K562 (cell line): Measurements from ENCODE around the gene MTMR12. TPM values are rescaled to one million over a fixed set of nuclear protein-coding genes. Genes with fewer than 3 reads are reported as not detected.

Experiments
- ATAC-seq: fragments of 200-7000 bp; cut with Tn5 transposase; 3 replicates; pipeline ENCODE4 v1.9.1; 2020; ENCODE audit warnings: moderate library complexity
- BruUV-seq: library from RNA; stranded (reverse); fragments of 400-500 nt; replicated peaks from 2 replicates; lab custom pipeline; 2021; lab: Mats Ljungman, UMichigan
- CTCF ChIA-PET: fragments of 300-600 bp; formaldehyde crosslinking; extraction: SDS; loops from one replicate; lab custom pipeline; 2021; ENCODE audit warnings: low intra/inter-chr PET ratio; lab: Yijun Ruan, JAX
- POLR2A ChIA-PET: fragments of 300-600, 350-650 bp; sonication (Branson Sonifier 250); formaldehyde crosslinking; extraction: SDS; loops from one replicate; lab custom pipeline; 2021; ENCODE audit warnings: antibody characterized with exemption, inconsistent platforms; lab: Yijun Ruan, JAX
- DNase-seq, 4 experiments: peaks; one replicate each; pipeline versions ENCODE4 v3.0.0 to v3.0.0-alpha.2; 2011 to 2018; ENCODE audit warnings: low spot score in 3 of 4, mixed read lengths in 3 of 4; ENCODE audit errors: extremely low read depth in 1 of 4
- FAIRE-seq: peaks from 2 replicates; lab custom pipeline; 2011; peaks lifted over from hg19 to GRCh38; lab: Jason Lieb, UNC
- H2AFZ ChIP-seq: 2 replicates; pipeline ENCODE4 v1.6.0; 2011; ENCODE audit warnings: low read depth, low read length, control low read depth, inconsistent platforms
- H3K27ac ChIP-seq: fragments of 200-600 bp; 3 replicates; pipeline ENCODE4 v1.8.0; 2011; ENCODE audit warnings: low read depth, mild to moderate bottlenecking, control low read depth, inconsistent platforms, low read length, moderate library complexity, mixed read lengths; ENCODE audit errors: extremely low read depth
- H3K27me3 ChIP-seq, 2 experiments: fragments of 300-600 bp in 1 of 2; 2 replicates in 1 of 2; 3 replicates in 1 of 2; pipeline versions ENCODE4 v1.6.0 to v1.8.0; 2011; ENCODE audit warnings: inconsistent platforms in 2 of 2, low read length in 2 of 2, mild to moderate bottlenecking in 1 of 2, mixed read lengths in 1 of 2, moderate library complexity in 1 of 2; ENCODE audit not compliant: control insufficient read depth in 2 of 2, insufficient read depth in 2 of 2
- H3K36me3 ChIP-seq: fragments of 300-600 bp; 3 replicates; pipeline ENCODE4 v1.8.0; 2011; ENCODE audit warnings: mild to moderate bottlenecking, low read length, inconsistent platforms; ENCODE audit not compliant: control insufficient read depth, insufficient read depth
- H3K4me1 ChIP-seq, 2 experiments: fragments of 200-600 bp in 1 of 2; replicated peaks in 1 of 2; 2 replicates in 1 of 2; 3 replicates in 1 of 2; pipeline versions ENCODE4 v1.5.1 to v1.8.0; 2011; ENCODE audit warnings: inconsistent platforms in 2 of 2, low read length in 2 of 2, mild to moderate bottlenecking in 1 of 2, mixed read lengths in 1 of 2, moderate library complexity in 1 of 2; ENCODE audit not compliant: control insufficient read depth in 2 of 2, insufficient read depth in 2 of 2
- H3K4me2 ChIP-seq: 2 replicates; pipeline ENCODE4 v1.6.1; 2011; ENCODE audit warnings: low read length, control low read depth, inconsistent platforms, mixed read lengths; ENCODE audit not compliant: insufficient read depth
- H3K4me3 ChIP-seq: fragments of 200-600 bp; sonication (generic), shearing (Covaris generic); 2 replicates; pipeline ENCODE4 v1.5.1; 2016; ENCODE audit warnings: control low read depth, inconsistent platforms
- H3K79me2 ChIP-seq: fragments of 200-600 bp; 3 replicates; pipeline ENCODE4 v1.8.0; 2011; ENCODE audit warnings: low read length, inconsistent platforms; ENCODE audit not compliant: control insufficient read depth, insufficient read depth
- H3K9ac ChIP-seq, 2 experiments: 2 replicates each; pipeline versions ENCODE4 v1.6.0 to v1.6.1; 2011; ENCODE audit warnings: low read depth in 2 of 2, low read length in 2 of 2, control low read depth in 1 of 2, inconsistent platforms in 1 of 2, mild to moderate bottlenecking in 1 of 2, mixed read lengths in 1 of 2; ENCODE audit not compliant: insufficient read depth in 1 of 2
- H3K9me1 ChIP-seq: one replicate; pipeline ENCODE4 v1.6.0; 2011; ENCODE audit warnings: inconsistent platforms, mild to moderate bottlenecking, low read length, moderate library complexity; ENCODE audit not compliant: control insufficient read depth, insufficient read depth
- H3K9me3 ChIP-seq: replicated peaks from 2 replicates; pipeline ENCODE4 v1.5.1; 2011; ENCODE audit warnings: low read depth, low read length, inconsistent platforms; ENCODE audit not compliant: control insufficient read depth, insufficient read depth
- H4K20me1 ChIP-seq: replicated peaks from 2 replicates; pipeline ENCODE4 v1.6.1; 2011; ENCODE audit warnings: low read length, inconsistent platforms, mixed read lengths; ENCODE audit not compliant: control insufficient read depth, insufficient read depth
- CBX3 ChIP-seq, 2 experiments: IDR thresholded peaks; 1 replicate in 1 of 2; 2 replicates in 1 of 2; pipeline ENCODE4 v1.6.1; 2012; ENCODE audit warnings: inconsistent platforms in 2 of 2, low read length in 2 of 2, borderline replicate concordance in 1 of 2, control low read depth in 1 of 2
- ERF ChIP-seq: fragments of 450-650 bp; formaldehyde crosslinking; IDR thresholded peaks from 2 replicates; pipeline ENCODE4 v1.4.0; 2020; ENCODE audit warnings: mild to moderate bottlenecking, mixed read lengths
- HDAC6 ChIP-seq: IDR thresholded peaks from 2 replicates; pipeline ENCODE4 v1.6.1; 2012; ENCODE audit warnings: low read depth, mild to moderate bottlenecking, control low read depth, inconsistent platforms, low read length, moderate library complexity
- MED1 ChIP-seq: sonication (generic); formaldehyde crosslinking; IDR thresholded peaks from 2 replicates; pipeline ENCODE4 v1.8.1; 2023; ENCODE audit warnings: missing genetic modification reagents, borderline replicate concordance
- NFXL1 ChIP-seq: fragments of 450-650 bp; formaldehyde crosslinking; IDR thresholded peaks from 2 replicates; pipeline ENCODE4 v1.4.0; 2021; ENCODE audit warnings: mild to moderate bottlenecking
- SMARCC2 ChIP-seq: fragments of 450-650 bp; IDR thresholded peaks from 2 replicates; pipeline ENCODE4 v1.6.1; 2017; ENCODE audit warnings: antibody characterized with exemption, moderate library complexity, mild to moderate bottlenecking, low read depth
- TRIM28 ChIP-seq: fragments of 450-650 bp; IDR thresholded peaks from 2 replicates; pipeline ENCODE4 v1.6.1; 2017
- ZNF76 ChIP-seq: fragments of 250-450 bp; sonication (Bioruptor Pico); IDR thresholded peaks from 2 replicates; pipeline ENCODE4 v1.4.0; 2020; ENCODE audit warnings: mild to moderate bottlenecking, moderate library complexity, borderline replicate concordance
- ZNF77 ChIP-seq: fragments of 250-450 bp; sonication (Bioruptor Pico); IDR thresholded peaks from 2 replicates; pipeline ENCODE4 v1.5.0; 2020
- ZNF780A ChIP-seq: fragments of 250-450 bp; sonication (Bioruptor Pico); IDR thresholded peaks from 2 replicates; pipeline ENCODE4 v1.5.0; 2021; ENCODE audit warnings: mild to moderate bottlenecking
- WGBS: fragments of 100-300 bp; shearing (Covaris generic); methylation state at CpG from one replicate; pipeline ENCODE4 v1.1.6; 2016; ENCODE audit warnings: low coverage, mixed read lengths; ENCODE audit not compliant: insufficient coverage; ENCODE audit errors: missing lambda C conversion rate; 5-methylcytosine and 5-hydroxymethylcytosine counted together
- in situ Hi-C: fragments of 300-500 bp; cut with MboI; formaldehyde crosslinking; loops from 4 replicates; pipeline ENCODE4 v1.15.0; 2018; ENCODE audit warnings: inconsistent platforms, mixed read lengths
- intact Hi-C: fragments of 100-400 bp; cut with micrococcal nuclease; formaldehyde crosslinking; loops from 2 replicates; pipeline ENCODE4 v1.14.2; 2022
- polyA plus RNA-seq, 8 experiments: library from polyadenylated mRNA; depleted of rRNA in 4 of 8; stranded (reverse) in 5 of 8; unstranded in 3 of 8; fragments of >200 nt; fragmentation: Nextera tagmentation in 2 of 8; fragmentation: Illumina TruSeq in 1 of 8; extraction: Ambion mirVana in 2 of 8; extraction: Trizol in 1 of 8; gene quantifications; 2 replicates each; pipeline versions ENCODE4 v1.2.1 to v1.2.3, GENCODE V29; 2011 to 2014; ENCODE audit warnings: inconsistent platforms in 1 of 8, missing spikeins in 1 of 8
- total RNA-seq, 7 experiments: library from RNA; depleted of rRNA in 6 of 7; stranded (reverse); fragments of >200 nt in 6 of 7; fragmentation: Illumina TruSeq in 2 of 7; extraction: Trizol in 2 of 7; gene quantifications; 2 replicates each; pipeline versions ENCODE4 v1.2.1 to v1.2.3, GENCODE V29; 2011 to 2021; ENCODE audit warnings: low replicate concordance in 1 of 7

The MTMR12 gene
- total and polyA plus RNA-seq, 9 of the 15 experiments (the other 6 are each of a cell fraction or from before 2014, with no cell fraction given) = 4.0 to 28.7 (median 17.1) TPM

DNA sequence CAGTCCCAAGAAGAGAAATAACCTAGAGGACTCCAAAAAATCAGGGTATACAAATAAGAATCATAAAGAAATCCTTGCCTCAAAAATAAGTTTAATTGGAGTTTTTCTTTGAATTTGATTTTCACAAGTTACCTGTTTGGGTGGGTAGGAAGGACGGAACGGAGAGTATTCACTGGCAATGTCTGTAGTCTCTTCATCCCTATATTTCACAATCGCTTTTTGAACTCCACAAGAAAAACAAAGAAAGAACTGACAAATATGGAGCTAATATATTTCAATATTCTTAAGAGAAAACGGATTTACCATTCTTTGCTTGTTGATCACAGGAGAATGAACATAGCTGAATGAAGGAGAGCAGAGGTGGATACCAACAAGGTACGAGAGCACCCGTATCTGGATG is 30.1 kb downstream of the MTMR12 start:
- Histone ChIP-seq H2AFZ (no peak overlapping the region), H3K4me3 (no peak overlapping the region), H3K36me3 (0 out of 3 replicates have a peak, but pooled peaks cover 2% of the 10 kb centered on the region), H3K9ac (no peak overlapping the region), H3K27ac (no peak overlapping the region), H4K20me1 (peaks cover 9% of the 10 kb centered on the region; the same call in 1 of the 2 replicates), H3K9me1 (no peaks in the 10 kb centered on the region), H3K9me3 (no peaks in the 10 kb centered on the region), H3K79me2 (peaks cover 26% of the 10 kb centered on the region), H3K27me3 (no peaks in the 10 kb centered on the region), H3K4me1 (peaks cover 20 to 28% of the 10 kb centered on the region in 2 experiments), H3K4me2 (no peak overlapping the region)
- in situ Hi-C loops (no loop called here), intact Hi-C loops (no loop called here)
- ATAC-seq (no peak), DNase-seq (no peak), FAIRE-seq (no peak)
- 88% methylated on average over 6 of the region's 6 CpGs for WGBS
- no TSS peak for BruUV-seq
- ChIA-PET CTCF (no interaction called here), POLR2A (interaction anchor here (0.6 to 2.3 kb wide), 3 partner anchors 10 to 179 kb away, joined by 3 to 9 read pairs (median 4); no protein-coding TSS in a partner anchor)
- no peak for TF ChIP-seq HDAC6
- no peak for TF ChIP-seq MED1
- TF ChIP-seq CBX3 (IDR thresholded peaks at IDR 0.05; ENCODE audit: borderline replicate concordance in 1 of 2, low read length in 2 of 2) = no peak
- no peak for TF ChIP-seq ZNF76 (CRISPR knock-in tag)
- TF ChIP-seq SMARCC2 = no peak
- TF ChIP-seq ERF (CRISPR knock-in tag) = no peak
- TF ChIP-seq TRIM28 = no peak
- TF ChIP-seq NFXL1 (CRISPR knock-in tag) = no peak
- TF ChIP-seq ZNF780A (CRISPR knock-in tag) = no peak
- TF ChIP-seq ZNF77 (CRISPR knock-in tag) = no peak
